IPS-18c (cell line): ENCODE measurements around the gene PAX2.
"Not testable (repeated sequence)": the region's sequence is repeated elsewhere in the genome, so short reads cannot be mapped to it uniquely, and the experiment has no call there.

Source experiments
- H3K4me3 ChIP-seq: 2 replicates; pipeline ENCODE4 v1.7.0; 2013; ENCODE audit warnings: low read depth, mild to moderate bottlenecking, low read length, moderate library complexity; ENCODE audit not compliant: insufficient read depth
- H3K9me3 ChIP-seq: one replicate; pipeline ENCODE4 v1.6.1; 2013; ENCODE audit warnings: mild to moderate bottlenecking, low read length, moderate library complexity; ENCODE audit not compliant: control insufficient read depth, insufficient read depth

Gene PAX2

DNA sequence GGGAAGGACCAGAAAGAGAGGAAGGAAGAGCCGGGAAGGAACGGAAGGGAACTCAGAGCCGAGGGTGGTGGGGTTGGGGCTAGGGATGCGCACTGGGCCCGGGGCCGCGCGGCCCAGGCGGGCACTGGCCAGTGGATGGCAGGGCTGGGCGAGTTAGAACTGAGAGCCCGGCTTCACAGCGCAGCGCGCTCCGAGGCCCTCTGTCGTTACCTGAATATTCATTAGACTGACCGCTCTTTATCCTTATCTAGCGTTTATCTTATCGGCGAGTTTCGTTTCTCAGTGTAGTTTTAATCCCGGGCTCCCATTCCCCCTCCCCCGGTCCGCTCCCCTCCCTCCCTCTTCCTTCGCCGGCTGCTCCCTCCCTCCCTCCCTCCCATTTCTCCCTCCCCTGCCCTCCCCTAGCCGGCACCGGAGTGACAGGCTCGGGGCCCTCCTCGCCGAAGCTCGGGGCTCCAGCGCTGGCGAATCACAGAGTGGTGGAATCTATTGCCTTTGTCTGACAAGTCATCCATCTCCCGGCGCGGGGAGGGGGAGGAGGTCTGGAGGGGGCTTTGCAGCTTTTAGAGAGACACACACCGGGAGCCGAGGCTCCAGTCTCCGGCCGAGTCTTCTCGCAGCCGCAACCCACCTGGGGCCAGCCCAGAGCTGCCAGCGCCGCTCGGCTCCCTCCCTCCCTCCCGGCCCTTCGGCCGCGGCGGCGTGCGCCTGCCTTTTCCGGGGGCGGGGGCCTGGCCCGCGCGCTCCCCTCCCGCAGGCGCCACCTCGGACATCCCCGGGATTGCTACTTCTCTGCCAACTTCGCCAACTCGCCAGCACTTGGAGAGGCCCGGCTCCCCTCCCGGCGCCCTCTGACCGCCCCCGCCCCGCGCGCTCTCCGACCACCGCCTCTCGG, at the start of gene PAX2:
Gene PAX2 (plus strand): TSS at position 596 of the 895 bp plus-strand sequence. CDS start 679 bp downstream, outside the sequence.
- Histone ChIP-seq H3K4me3 (peak within 1 kb of the TSS; percentile 43), H3K9me3 (peaks cover 2% of the 10 kb centered on the region)

DNA sequence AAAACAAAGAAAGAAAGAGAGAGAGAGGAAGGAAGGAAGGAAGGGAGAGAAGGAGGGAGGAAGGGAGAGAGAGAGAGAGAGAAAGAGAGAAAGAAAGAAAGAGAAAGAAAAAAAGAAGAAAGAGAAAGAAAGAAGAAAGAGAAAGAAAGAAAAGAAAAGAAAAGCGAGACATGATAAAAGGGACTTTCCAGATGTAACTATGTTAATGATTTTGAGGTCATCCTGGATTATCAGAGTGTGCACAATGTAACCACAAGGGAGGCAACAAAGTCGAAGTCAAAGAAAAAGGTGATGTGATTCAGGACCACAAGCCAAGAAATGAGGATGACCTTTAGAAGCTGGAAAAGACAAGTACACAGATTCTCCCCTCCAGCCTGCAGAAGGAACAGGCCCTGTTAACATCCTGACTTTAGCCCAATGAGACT, 48.9 kb upstream of the PAX2 start:
- no peak overlapping the region for H3K4me3 ChIP-seq
- H3K9me3 ChIP-seq = no peaks in the 10 kb centered on the region

DNA sequence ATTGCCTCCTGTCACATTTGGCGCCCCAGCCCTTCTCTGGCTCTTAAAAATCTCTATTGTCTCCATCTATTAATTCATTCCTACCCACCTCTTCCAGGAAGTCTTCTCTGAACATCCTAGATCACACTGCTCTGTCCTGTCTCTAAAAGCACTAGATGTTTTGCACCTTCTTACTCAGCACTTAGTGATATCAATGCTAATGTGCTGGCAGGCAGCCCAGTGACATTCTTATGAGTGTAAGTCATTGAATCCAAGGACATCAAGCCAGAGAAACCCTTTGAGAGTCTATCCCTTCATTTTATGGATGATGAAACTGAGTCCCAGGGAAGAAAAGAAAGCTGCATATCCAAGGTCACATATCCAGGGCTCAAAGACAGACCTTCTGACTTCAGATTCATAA, 48.3 kb upstream of the PAX2 start:
- H3K9me3 ChIP-seq = no peaks in the 10 kb centered on the region

DNA sequence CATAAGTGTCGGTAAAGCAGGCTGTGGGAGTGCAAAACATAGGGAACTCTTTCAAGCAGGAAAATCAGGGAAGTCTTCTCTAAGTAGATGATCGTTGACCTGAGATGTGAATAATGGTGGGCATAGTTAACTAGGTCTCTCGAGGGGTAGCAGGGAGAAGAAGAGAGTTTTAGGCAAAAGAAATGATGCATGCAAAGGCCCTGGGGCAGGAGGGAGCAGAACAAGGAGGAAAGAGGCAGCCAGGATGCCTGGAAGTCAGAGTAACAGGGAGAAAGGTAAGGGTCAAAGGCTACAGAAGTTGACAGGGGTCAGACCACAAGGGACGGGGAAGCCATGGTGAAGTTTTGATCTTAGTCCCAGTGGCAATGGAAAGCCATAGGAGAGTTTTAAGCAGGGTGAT, 47.8 kb upstream of the PAX2 start:
- H3K4me3 ChIP-seq = no peak overlapping the region
- H3K9me3 ChIP-seq = no peaks in the 10 kb centered on the region

More for the DNA sequence above, 48.3 kb upstream of the PAX2 start:
- H3K4me3 ChIP-seq = no peak overlapping the region

DNA sequence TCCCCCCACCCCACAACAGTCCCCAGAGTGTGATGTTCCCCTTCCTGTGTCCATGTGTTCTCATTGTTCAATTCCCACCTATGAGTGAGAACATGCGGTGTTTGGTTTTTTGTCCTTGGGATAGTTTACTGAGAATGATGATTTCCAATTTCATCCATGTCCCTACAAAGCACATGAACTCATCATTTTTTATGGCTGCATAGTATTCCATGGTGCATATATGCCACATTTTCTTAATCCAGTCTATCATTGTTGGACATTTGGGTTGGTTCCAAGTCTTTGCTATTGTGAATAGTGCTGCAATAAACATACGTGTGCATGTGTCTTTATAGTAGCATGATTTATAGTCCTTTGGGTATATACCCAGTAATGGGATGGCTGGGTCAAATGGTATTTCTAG, 43.7 kb upstream of the PAX2 start:
- H3K4me3 ChIP-seq, H3K9me3 ChIP-seq: not testable (repeated sequence)

DNA sequence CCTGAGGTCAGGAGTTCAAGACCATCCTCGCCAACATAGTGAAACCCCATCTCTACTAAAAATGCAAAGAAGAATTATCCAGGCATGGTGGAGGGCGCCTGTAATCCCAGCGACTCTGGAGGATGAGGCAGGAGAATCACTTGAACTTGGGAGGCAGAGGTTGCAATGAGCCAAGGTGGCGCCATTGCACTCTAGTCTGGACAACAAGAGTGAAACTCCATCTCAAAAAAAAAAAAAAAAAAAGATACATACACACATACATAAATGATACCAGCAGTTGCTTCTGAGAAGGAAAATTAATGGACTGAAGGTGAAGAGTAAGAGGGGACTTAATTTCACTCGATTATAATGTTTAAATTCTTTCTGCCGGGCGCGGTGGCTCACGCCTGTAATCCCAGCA, 40.2 kb upstream of the PAX2 start:
- Histone ChIP-seq H3K9me3 (no peaks in the 10 kb centered on the region), H3K4me3 (no peak overlapping the region)

DNA sequence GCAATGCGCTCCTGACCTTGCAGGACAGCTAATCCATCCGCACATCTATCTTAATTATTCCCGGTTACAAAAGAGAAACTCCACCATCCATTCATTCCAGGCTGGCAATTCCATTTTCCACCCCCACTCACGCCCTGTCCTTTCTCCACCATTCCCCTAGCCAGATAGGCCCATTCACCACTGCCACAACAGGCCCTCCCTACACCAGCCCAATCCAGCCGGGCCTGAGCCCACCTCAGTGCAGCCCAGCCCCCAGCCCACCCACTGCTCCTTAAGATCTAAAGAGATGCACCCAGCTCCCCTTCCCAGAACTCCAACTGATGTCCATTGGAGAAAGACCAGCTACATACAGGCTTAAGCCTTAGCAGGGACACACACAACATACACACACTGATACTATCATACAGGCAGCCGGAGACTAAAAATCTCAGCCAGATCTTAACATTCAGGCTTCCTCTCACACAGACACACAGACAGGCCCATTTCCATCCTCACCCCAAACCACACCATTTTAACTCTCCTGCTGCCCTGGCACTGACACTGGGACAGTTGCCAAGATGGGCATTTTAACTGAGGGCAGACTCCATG, 38.0 kb upstream of the PAX2 start:
- H3K9me3 ChIP-seq = no peaks in the 10 kb centered on the region
- no peak overlapping the region for H3K4me3 ChIP-seq

DNA sequence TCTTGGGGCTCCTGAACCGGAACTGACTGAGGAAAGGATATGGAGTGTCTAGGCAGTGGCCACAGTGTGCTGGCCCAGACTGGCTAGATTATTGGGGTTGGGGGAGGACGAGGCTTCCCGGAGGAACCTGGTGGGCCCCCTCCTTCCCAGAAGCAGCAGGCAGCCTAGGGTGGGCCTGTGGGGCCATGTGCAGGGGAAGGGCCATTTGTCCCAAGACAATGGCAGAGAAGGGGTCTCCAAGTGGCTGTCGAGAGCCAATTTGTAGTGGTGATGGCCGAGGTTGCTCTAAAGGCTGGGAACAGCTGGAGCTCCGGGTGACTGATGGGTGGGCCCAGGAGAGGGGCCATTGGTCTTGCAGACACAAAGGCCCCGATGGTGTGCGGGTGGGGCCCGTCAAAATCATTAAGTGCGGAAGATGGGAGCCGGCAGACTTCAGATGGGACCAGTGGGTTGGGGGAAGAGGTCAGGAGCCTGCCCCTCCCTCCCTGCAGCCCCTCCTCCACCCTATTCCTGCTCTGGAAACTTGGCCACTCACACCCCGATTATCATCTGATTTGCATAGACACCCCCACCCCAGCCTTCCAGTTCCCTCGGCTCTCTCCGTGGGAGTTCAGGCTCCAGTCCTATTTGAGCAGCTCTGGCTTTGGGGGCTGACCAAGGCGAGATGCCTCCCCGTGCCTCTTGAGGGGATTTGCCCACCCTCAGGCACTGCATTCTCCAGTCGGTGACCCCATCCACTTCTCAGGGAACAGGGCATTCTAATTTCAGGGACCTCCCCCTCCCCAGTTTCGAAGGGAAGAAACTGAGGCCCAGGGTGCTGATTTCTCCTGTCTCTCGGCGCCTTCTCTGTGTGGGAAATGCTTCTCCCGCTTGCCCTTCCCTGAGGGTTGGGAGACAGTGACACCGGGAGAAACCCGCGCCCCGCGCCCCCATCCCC, 36.0 kb upstream of the PAX2 start:
- H3K4me3 ChIP-seq = peak overlapping the region; percentile 41
- no peaks in the 10 kb centered on the region for H3K9me3 ChIP-seq

DNA sequence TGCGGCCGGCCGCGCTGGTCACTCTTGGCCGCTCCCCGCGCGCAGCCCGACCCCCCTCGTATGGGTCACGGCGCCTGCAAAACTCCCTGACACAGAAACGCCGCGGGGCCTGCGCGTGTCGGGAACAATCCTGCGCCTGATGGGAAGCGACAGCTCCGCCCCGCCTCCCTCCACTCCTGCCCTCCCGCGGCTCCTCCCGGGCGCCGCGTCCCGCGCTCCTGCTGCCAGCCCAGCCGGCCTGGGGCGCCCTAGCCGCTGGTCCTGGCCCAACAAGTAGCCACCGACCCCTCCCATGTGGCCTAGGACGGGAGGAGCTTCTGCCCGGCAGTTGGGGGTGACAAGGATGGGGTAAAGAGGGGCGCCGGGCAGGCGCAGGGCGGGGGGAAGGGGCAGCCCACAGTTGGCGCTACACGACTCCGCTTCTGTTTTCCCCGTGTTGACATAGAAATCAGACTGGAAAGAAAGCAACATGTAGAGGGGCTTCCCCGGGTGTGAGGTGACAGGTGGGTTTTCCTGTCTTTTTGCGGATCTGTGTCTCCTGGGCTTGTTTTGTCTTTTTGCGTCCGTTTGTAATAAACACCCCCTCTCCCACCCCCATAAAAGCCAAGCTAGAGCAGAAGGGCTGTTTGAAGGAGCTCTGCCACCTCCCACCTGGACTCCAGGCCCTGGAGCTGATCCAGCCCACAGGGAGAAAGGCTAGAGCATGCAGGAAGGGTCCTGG, 35.1 kb upstream of the PAX2 start:
- H3K4me3 ChIP-seq = peak overlapping the region; percentile 41
- H3K9me3 ChIP-seq = no peaks in the 10 kb centered on the region

DNA sequence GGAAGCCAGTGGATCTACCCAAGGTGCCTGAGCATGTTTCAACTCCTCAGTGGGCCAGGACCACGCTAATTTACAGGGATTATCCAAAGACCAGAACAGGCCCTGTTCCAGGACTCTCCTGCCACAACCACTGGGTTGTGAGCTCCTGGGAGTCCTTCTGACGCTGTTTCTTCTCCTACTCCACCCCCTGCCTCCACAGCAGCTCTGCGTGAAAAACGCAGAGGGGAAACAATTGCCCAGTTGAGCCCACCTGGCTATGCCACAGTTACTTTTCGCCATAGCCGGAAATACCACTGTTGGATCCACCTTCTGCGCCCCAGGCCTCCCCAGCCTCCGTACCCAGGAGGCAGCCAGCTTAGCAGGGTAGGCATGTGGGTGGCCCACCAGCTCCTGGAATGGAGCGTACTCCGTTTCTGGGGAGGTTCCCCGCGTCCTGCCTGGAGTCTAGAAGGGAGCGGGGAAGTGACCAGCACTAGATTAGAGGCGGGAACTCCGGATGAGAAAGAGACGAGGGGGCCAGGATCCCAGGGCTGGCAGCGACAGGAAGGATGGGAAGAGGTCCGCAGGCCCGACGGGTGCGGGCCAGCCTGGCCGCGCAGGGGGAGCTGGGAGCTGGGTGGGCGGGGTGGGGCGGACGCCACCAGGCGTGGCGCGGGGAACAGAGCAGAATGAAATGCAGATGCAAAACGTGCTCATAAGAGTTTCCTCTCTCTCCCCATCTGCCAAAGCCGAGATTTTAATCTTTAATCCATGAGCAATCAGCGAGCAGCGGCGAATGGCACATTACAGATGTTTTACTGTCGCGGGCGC, 32.1 kb upstream of the PAX2 start:
- no peaks in the 10 kb centered on the region for H3K9me3 ChIP-seq
- peak overlapping the region; percentile 31 for H3K4me3 ChIP-seq

DNA sequence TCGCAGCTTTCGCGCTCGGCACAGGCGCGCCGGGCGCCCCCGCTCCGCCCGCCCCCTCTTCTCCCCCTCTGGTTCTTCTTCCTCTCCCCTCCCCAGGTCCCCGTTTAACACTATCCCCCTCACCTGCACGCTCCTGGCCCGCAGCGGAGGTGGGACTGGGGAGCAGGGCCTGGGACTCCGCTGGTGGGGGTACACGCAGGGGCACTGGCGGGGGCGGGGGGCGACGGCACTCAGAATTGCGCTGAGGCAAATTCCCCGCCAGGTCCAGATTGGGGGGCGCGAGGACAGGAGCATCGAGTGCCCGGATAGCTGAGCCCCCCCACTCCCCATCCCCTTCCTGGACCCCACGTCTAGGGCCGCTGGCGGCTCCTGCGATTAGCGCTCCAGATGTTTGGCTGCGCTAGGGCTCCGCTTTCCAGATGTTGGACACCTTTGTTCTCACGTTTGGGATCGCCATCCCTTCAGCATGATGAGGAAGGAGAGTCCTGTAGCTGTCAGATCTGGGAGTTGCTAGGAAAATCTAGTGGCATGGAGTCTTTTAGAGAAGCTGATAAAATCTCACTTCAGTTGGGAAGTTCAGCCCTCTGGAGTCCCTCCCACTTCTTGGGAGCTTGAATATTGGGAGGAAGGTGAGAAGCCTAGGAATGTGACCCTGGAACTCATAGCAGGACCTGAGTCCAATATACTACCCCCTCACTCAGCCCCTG, 31.4 kb upstream of the PAX2 start:
- Histone ChIP-seq H3K9me3 (no peaks in the 10 kb centered on the region), H3K4me3 (peak overlapping the region; percentile 15; the same call in 1 of the 2 replicates)

DNA sequence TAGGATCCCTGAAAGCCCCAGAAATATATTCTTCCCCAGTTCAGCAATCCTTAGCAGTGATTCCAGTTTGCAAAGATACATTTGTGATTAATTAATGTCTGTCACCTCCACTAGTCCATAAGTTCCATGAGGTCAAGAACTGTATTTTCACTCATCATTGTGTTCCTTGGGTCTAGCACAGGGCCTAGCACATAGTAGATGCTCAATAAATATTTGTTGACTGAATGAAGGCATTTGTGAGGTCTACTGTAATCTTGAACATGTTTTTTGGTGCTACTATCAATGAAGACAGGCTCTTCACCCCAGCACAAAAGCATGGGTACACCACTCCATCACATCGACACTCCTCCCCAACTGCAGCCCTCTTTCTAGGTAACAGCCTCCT, 30.8 kb upstream of the PAX2 start:
- H3K9me3 ChIP-seq = no peaks in the 10 kb centered on the region
- no peak overlapping the region for H3K4me3 ChIP-seq

DNA sequence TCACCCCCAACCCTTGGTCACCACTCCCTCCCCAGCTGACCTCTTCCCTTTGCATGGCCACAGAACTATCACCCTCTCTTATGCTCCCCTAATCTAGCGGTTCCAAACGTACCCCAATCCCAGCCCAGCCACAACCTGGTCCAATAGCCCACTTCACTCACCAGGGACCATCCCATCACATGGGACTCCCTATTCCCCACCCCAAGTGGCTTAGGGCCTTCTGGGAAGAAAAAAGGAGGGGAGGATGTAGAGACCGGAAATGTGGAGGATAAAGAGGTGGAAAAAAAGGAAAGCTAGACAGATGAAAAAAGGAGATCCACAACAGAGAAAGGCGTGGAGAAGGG, 30.3 kb upstream of the PAX2 start:
- Histone ChIP-seq H3K9me3 (no peaks in the 10 kb centered on the region), H3K4me3 (peak overlapping the region; percentile 46)

DNA sequence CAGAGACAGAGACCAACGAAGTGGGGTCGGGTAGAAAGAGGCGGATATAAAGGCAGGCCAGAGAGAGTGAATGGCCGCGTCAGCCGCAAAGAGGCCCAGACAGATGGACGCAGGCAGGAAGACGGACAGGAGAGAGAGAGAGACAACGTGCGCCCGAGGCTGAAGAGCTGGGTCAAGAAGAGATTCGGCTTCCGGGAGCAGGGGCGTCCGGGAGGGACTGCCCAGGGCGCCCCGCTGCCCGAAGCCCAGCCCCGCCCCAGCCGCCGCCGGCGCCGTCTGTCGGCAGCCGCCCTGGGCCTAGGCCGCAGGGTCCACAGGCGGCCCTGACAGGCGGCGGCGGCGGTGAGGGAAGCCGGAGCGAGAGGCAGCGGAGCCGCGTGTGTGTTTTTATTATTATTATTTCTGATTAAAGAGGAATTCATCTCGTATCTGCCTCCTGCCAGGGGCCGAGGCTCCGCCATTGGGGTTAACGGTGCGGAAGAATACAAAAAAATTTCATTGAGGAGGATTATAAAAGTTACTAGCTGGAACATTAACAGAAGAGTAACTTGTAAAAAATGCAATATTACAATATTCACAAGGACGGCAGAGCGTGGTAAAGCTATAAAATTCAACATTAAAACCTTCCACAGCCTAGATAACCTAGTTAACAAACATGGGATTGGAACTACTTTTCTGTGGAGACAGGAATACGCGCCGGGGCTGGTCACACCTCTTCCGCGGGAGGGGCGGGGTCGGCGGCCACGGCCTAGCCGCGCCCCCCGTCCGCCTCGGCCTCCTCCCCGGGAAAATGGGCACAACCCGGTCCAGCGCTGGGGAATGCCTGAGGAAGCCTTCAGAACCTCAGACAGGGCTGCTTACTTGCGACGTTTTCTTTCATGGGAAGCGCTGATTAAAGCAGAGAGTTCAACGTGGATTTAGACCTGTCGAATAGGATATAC, 29.7 kb upstream of the PAX2 start:
- peak overlapping the region; percentile 46 for H3K4me3 ChIP-seq
- H3K9me3 ChIP-seq = no peaks in the 10 kb centered on the region

DNA sequence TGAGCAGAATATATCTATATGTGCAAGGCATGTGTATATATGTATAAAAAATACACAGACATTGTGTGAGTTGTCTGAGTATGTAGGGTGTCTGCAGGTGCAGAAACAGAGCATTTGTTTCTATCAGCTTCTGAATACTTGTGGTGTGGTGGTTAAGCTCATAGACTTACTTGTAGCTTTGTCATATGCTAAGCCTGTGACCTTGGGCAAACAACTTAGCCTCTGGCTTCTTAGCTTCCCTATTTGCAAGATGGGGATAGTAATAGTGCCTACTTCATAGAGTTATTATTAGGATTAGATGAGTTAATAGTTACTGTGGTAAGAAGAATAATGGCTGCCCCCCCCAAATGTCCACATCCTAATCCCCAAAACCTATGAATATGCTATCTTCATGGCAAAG, 28.2 kb upstream of the PAX2 start:
- Histone ChIP-seq H3K9me3 (no peaks in the 10 kb centered on the region), H3K4me3 (no peak overlapping the region)
